D721Med (cell line): ENCODE data around the gene C14orf132.
A peak's percentile ranks its signal among the peaks of the same experiment; 100 is the strongest.

Source experiments
- DNase-seq: peaks from one replicate; pipeline ENCODE4 v3.0.0; 2011; ENCODE audit warnings: low spot score; ENCODE audit not compliant: insufficient read length
- FAIRE-seq: peaks from 2 replicates; lab custom pipeline; 2011; peaks lifted over from hg19 to GRCh38; lab: Jason Lieb, UNC
- CTCF ChIP-seq: IDR thresholded peaks from 2 replicates; pipeline ENCODE4 v1.5.1; 2012; ENCODE audit warnings: mild to moderate bottlenecking, control low read depth; ENCODE audit not compliant: insufficient read depth; ENCODE audit errors: missing control alignments

C14orf132 gene

GRCh38 chr14:96055753-96056508, 16.8 kb downstream of the C14orf132 start:
- no peak for FAIRE-seq
- no peak for DNase-seq
- no peak for TF ChIP-seq CTCF

DNA sequence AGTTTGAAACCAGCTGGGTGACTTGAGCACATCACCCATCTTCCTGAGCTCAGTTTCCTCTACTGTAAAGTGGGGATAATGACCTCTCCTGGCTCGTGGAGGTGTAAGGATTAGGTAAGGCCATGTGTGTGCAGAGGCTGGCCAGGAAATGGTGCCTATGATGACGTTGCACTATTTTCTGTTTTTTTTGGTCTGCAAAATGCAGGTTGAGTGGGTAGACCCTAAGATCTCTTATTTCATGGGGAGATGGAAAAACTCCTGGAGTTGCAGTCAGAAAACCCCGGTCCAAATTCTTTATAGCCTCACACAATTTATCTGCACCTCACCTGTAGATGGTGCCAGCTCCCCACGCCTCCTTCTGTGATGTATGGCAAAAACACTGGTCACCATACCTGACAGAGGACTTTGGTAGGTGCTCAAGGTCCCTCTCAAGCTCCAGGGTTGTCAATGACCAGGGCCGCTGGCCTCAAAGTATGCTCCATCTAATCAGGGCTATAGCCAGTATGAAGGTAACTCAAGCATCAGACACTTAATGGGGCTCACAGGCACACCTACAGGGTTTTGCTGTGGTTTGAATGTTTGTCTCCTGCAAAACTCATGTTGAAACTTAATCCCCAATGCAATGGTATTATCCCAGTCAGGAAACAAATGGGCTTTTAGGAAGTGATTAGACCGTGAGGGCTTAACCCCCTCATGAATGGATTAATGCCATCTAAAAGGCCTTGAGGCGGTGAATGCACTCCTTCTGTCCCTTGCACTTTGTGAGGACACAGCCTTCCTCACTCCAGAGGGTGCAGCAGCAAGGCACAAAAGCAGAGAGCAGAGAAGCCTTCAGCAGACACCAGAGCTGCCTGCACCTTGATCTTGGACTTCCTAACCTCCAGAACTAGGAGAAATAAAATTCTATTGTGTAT, 17.6 kb downstream of the C14orf132 start:
- DNase-seq: peak; percentile 51
- TF ChIP-seq CTCF: peak; percentile 22
- peak; percentile 48 for FAIRE-seq

DNA sequence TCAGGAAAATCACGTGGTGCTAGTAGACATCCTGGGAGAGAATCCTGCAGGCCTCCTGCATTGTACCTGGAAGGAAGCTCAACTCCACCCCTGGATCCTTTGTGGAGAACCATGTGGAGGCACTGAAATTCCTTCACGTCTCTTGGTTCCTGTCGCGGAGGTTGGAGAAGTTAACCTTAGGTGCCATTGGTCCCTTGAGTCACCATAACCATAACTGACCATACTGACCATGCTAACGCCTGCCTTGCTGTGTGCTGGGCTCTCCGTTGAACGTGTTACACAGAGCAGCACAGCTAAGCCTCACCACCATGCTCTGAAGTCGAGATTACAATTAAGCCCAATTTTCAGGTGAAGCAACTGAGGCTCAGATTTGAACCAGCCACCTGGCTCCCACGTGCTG, 18.6 kb downstream of the C14orf132 start:
- DNase-seq (no peak), FAIRE-seq (no peak)
- no peak for TF ChIP-seq CTCF

DNA sequence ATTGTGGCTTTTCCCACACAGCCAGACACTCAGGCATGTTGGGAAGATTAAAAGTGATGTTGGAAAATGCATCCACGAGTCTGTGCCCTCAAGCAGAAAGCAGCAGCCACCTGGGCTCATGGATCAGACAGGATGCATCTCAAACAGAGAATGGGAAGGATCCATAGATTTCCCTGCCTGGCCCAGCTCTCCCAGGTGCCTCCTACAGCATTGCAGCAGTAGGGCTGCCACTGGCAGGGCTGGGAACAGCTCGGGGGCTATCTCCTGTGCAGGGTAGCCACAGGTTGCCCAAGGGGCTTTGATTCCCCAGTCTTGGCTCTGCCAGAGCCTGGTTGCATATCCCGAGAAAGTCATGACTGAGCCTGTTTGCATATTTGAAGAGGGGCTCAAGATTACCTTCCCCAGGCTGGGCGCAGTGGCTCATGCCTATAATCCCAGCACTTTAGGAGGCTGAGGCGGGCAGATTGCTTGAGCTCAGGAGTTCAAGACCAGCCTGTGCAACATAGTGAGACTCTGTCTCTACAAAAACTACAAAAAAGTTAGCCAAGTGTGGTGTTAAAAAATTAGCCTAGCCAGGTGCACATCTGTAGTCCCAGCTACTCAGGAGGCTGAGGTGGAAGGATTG, 19.5 kb downstream of the C14orf132 start:
- no peak for TF ChIP-seq CTCF
- DNase-seq (no peak), FAIRE-seq (no peak)

DNA sequence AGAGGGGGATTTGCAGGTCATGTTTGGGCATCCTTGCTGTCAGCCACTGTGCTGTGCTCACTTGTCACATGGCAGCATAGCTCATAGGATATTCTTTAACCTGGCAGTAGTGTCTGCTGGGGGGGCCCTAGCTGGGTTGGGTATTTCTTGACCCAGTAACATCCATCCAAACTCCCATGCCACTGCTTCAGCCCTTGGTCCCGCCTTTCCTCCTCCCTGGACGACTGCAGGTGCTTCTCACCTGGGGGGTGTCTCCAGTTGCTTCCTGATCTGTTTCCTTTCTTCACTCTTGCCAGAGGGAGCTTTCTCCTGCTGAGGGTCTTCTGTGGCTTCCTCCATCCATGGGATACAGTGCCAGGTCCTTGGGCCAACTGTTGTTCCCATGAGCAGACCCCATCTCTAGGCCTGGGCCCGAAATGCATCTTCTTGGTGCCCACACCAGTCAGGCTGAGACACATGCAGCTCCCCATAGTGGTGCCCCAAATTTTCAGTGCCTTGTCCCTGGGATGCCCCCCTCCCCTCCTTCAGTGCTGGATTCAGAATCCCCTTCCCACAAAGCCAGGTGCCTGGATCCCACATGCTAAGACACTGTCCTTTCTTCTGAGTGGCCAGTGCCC, 20.5 kb downstream of the C14orf132 start:
- TF ChIP-seq CTCF: no peak
- no peak for FAIRE-seq
- DNase-seq: no peak

GRCh38 chr14:96060186-96060933, 21.2 kb downstream of the C14orf132 start:
- FAIRE-seq: no peak
- DNase-seq: no peak
- TF ChIP-seq CTCF: no peak
